ENCODE data around the gene DDHD1.

GRCh38 chr14:53038629-53039028 is 114.5 kb downstream of the DDHD1 start:
- no peak for TF ChIP-seq CTCF (IDR thresholded peaks at IDR 0.05; ENCODE audit: borderline replicate concordance, extremely low read depth, low read length, poor library complexity, severe bottlenecking)
- TF ChIP-seq EZH2 (IDR thresholded peaks at IDR 0.05; ENCODE audit: borderline replicate concordance, low read depth, low read length, severe bottlenecking), result no peak
